Measurements from ENCODE around the gene HOXB2.

Gene HOXB2

DNA sequence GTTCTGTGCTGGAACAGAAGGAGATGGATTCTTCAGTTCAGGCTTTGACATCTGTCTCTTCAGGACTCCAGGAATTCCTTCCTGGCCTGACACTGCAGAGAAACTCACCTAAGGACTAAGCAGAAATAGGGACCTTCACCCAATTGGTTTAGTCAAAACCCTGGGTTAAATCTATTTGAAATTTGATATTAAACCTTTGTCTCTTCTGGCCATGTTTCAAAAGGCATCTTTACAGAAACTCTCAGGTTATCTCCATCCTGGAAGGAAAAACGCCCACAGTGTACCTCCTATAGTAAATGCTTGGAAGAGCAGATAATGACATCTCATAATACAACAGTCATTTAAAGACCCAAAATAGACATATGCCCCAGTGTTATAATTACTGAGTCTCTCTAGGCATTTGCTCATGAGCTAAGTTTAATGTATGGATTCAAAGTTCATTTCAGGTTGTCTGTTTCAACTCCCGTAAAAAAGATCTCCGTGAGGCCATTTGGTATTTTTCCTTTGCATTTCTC lies 38.9 kb upstream of the HOXB2 start:
- H3K4me3 ChIP-seq: no peak overlapping the region
- no peak overlapping the region for H3K9ac ChIP-seq
- peaks cover 11 to 41% (median 22%) of the 10 kb centered on the region in 10 experiments; a peak in 18 of 20 replicates for H3K4me1 ChIP-seq
- H3K27ac ChIP-seq: no peak overlapping the region
- H3K36me3 ChIP-seq: no peaks in the 10 kb centered on the region
- TF ChIP-seq Cebpa-rat (IDR thresholded peaks at IDR 0.05): no peak
- no peak overlapping the region for H3K4me2 ChIP-seq
- H3K27me3 ChIP-seq: peaks cover 99 to 100% (median 100%) of the 10 kb centered on the region in 11 experiments
- peaks cover 0 to 5% (median 0%) of the 10 kb centered on the region in 11 experiments; a peak in 2 of 22 replicates for H3K9me3 ChIP-seq (replicated peaks in 1 of 11)
- peaks cover 0 to 96% (median 86%) of the 10 kb centered on the region in 11 experiments; a peak in 18 of 22 replicates for H4K20me1 ChIP-seq

DNA sequence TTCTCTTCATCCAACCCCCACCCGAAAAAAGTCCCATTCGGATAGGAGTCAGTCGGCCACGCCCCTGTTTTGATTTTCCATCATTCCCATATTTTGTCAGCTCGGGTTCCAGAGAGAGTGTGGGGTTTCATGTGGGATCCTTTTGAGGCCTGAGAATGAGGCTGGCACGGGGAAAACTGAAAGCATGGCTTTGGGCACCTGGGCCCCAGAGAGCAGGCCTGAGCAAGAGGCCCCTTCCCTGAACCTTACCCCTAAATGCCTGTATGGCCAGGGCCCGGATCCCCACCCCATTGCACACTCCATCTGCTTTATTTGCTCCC lies 37.8 kb upstream of the HOXB2 start:
- H4K20me1 ChIP-seq: peaks cover 0 to 89% (median 78%) of the 10 kb centered on the region in 11 experiments; a peak in 18 of 22 replicates
- H3K9ac ChIP-seq: no peak overlapping the region
- H3K4me2 ChIP-seq: no peak overlapping the region
- no peaks in the 10 kb centered on the region for H3K36me3 ChIP-seq
- H3K4me3 ChIP-seq: no peak overlapping the region
- H3K4me1 ChIP-seq: peaks cover 10 to 33% (median 19%) of the 10 kb centered on the region in 10 experiments; a peak in 18 of 20 replicates
- no peak overlapping the region for H3K27ac ChIP-seq
- H3K27me3 ChIP-seq: peaks cover 99 to 100% (median 100%) of the 10 kb centered on the region in 11 experiments
- peaks cover 0 to 9% (median 0%) of the 10 kb centered on the region in 11 experiments; a peak in 2 of 22 replicates for H3K9me3 ChIP-seq (replicated peaks in 1 of 11)
- no peak for TF ChIP-seq Cebpa-rat (IDR thresholded peaks at IDR 0.05)

DNA sequence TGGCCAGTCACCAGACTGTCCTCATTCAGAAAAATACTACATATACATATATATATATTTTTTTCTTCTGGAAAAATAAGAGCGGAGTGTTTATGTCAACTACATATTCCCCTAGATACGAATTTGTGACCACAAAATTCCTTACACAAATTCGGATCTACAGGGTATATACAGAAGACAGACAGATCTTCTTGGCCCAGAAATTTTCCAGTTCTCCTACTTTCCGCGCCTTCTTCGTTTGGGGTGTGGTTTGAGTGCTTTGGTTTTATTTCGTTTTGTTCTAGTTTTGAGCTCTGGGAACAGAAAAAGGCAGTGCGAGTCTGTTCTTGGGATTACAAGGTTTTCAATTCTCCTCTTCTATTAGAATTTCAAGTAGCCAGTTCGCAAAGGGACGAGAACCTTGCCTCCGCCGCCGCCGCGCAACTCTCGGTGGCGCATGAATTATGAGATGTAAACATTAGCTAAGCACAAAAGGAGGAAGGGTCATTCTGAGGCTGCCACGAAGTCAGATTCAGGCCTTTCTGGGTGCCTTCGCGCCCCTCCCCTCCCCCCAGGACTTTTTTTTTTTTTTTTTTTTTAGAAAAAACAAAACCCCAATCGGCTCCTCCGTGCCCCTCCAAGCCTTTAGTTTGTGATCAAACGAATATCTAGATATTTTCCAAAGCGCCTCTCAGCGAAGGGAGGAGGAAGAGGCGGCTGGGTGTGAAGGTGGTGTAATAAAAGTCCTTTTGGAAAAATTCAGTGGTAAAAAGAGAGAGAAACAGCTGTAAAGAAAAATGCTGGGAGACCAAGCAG lies 35.0 kb upstream of the HOXB2 start:
- H3K4me2 ChIP-seq: no peak overlapping the region

DNA sequence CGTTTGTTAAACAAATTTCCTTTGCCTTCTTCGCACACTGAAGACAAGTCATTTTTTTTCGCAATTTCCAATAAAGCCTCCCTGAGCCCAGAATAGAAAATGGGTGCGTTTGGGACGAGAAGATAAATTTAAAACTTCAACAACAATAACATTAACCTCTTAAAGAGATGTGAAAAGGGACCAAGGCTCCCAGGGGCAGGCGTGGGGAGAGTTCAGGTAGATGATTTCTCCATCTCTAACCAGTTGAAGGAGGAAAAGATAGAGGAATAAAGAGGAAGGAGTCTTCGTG lies 34.5 kb upstream of the HOXB2 start:
- H3K9me3 ChIP-seq (replicated peaks in 1 of 11): peaks cover 0 to 9% (median 0%) of the 10 kb centered on the region in 11 experiments; a peak in 2 of 22 replicates
- TF ChIP-seq Cebpa-rat (IDR thresholded peaks at IDR 0.05): no peak
- H3K27me3 ChIP-seq: peaks cover 100% of the 10 kb centered on the region in 11 experiments
- no peak overlapping the region for H3K4me2 ChIP-seq
- no peak overlapping the region for H3K9ac ChIP-seq
- peaks cover 0 to 9% (median 2%) of the 10 kb centered on the region in 10 experiments; a peak in 5 of 20 replicates for H3K4me1 ChIP-seq
- no peaks in the 10 kb centered on the region for H3K36me3 ChIP-seq
- no peak overlapping the region for H3K27ac ChIP-seq
- peaks cover 0 to 90% (median 67%) of the 10 kb centered on the region in 11 experiments; a peak in 17 of 22 replicates for H4K20me1 ChIP-seq
- H3K4me3 ChIP-seq: no peak overlapping the region

More for the DNA sequence above, 35.0 kb upstream of the HOXB2 start:
- Histone ChIP-seq H3K9ac (no peak overlapping the region), H3K9me3 (replicated peaks in 1 of 11) (peaks cover 0 to 9% (median 0%) of the 10 kb centered on the region in 11 experiments; a peak in 2 of 22 replicates), H3K27ac (no peak overlapping the region), H3K27me3 (peaks cover 99 to 100% (median 100%) of the 10 kb centered on the region in 11 experiments), H3K36me3 (no peaks in the 10 kb centered on the region), H4K20me1 (peaks cover 0 to 87% (median 69%) of the 10 kb centered on the region in 11 experiments; a peak in 17 of 22 replicates), H3K4me1 (peaks cover 0 to 9% (median 2%) of the 10 kb centered on the region in 10 experiments; a peak in 5 of 20 replicates), H3K4me3 (no peak overlapping the region)
- no peak for TF ChIP-seq Cebpa-rat (IDR thresholded peaks at IDR 0.05)

DNA sequence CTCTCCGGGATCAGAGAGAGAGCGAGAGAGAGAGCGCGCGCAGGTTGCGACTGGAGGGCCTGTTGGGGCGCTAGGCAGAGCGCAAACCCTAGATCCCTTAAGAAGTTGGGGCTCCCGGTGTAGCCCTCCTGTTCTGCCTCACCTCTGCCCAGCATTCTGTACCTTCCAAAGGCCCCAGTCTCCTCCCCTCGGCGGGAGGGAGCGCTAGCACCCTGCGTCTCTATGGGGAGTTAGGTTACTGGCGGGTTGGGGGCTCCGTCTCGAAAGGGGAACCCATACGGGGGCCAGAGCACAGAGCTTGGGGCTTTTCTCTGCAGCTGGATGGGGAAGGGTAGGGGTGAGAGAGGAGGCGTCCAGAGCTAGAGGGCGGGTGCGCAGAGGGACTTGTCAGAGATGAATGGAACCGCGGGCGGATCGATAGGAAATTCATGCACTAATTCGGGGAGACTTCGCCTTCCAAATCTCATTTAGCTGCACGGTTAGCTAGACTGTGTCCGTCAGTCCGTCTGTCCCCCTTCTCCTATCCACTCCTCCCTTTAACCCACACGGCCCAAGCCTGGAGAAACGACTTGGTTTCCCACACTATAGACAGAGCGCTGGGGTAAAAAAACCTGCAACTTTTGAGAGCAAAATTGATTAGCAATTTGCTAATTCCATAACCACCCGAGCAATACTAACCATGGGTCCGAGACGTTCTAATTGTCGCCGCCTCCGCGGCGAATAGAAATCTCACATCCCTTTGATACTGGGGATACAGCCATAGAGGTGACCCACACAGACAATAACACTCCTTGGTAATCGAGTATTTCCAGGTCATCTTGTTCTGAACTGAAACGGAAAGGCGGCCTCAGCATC lies 33.9 kb upstream of the HOXB2 start:
- Histone ChIP-seq H3K4me3 (no peak overlapping the region), H3K27ac (no peak overlapping the region), H3K9me3 (replicated peaks in 1 of 11) (peaks cover 0 to 9% (median 0%) of the 10 kb centered on the region in 11 experiments; a peak in 2 of 22 replicates), H3K4me2 (no peak overlapping the region), H4K20me1 (peaks cover 0 to 90% (median 70%) of the 10 kb centered on the region in 11 experiments; a peak in 17 of 22 replicates), H3K9ac (no peak overlapping the region), H3K36me3 (no peaks in the 10 kb centered on the region), H3K4me1 (peaks cover 0 to 9% (median 2%) of the 10 kb centered on the region in 10 experiments; a peak in 5 of 20 replicates), H3K27me3 (peaks cover 100% of the 10 kb centered on the region in 11 experiments)
- no peak for TF ChIP-seq Cebpa-rat (IDR thresholded peaks at IDR 0.05)

DNA sequence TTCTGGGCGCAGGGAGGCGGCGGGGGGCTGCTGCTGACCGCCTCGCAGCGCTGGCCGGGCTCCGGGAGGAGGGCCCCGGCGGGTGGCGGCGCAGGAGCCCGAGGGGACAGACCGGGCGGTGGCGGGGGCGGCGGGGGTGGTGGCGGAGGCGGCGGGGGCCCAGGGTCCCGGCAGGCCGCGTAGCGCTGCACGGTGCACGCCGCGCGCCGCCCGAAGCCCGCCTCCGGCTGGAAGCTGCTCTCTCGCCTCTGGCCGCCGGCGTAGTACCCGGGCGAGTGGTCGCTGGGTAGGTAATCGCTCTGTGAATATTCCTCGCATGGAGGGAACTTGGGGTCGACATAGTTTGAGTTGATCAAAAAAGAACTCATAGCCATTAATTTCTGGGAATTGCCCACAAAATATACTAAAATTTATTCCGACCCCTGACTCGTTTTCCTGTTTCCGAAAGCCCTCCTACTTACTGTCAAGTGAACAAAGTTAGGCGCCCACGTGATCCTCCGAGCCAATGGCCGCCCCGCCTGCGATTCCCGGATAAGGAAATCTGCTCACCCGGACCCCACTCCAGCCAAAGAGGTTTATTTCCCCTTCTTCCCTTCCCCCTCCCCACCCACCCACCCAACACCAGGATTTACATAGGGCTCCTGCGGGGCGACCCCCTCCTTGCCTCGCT lies 33.2 kb upstream of the HOXB2 start, which contains the start of gene HOXB4:
HOXB4 (minus strand) TSS at position 405 of the 670 bp plus-strand sequence; CDS start at position 374, 31 bp downstream.
- H3K4me1 ChIP-seq: peaks cover 0 to 9% (median 2%) of the 10 kb centered on the region in 10 experiments; a peak in 5 of 20 replicates
- H4K20me1 ChIP-seq: peaks cover 0 to 90% (median 72%) of the 10 kb centered on the region in 11 experiments; a peak in 17 of 22 replicates
- no peak within 1 kb of the TSS for H3K9ac ChIP-seq
- no peak for TF ChIP-seq Cebpa-rat (IDR thresholded peaks at IDR 0.05)
- H3K27me3 ChIP-seq: peaks cover 100% of the 10 kb centered on the region in 11 experiments
- H3K4me2 ChIP-seq: no peak within 1 kb of the TSS
- no peak within 1 kb of the TSS for H3K27ac ChIP-seq
- peaks cover 0 to 9% (median 0%) of the 10 kb centered on the region in 11 experiments; a peak in 2 of 22 replicates for H3K9me3 ChIP-seq (replicated peaks in 1 of 11)
- no peak within 1 kb of the TSS for H3K4me3 ChIP-seq
- no peaks in the 10 kb centered on the region for H3K36me3 ChIP-seq

DNA sequence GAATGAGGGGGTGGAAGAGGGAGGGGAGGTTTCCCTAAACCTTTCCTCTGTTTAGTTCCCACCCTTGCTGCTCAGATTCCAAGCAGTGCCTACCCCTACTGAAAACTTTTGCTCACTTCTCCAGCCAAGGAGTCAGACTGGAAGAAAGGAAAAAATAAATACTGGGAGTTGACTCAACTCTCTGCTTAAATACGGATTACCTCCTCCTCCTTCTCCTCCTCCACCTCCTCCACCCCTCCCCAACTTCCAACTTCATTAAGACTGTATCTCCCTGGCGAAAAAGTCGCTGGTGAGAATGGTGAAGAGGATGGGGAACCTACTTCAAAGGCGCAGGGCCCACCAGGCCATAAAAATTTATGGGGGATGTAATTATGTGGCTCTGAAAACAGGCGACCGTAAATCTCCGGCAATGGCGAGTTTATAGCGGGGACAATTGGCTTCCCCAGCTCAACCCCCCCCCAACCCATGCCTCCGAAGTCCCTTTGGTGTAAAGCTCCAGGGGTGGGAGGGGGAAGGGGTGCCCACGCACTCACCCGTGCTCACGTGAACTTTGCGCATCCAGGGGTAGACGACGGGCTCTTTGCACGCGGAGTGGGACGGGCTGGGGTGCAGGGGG lies 32.5 kb upstream of the HOXB2 start:
- Histone ChIP-seq H4K20me1 (peaks cover 0 to 90% (median 72%) of the 10 kb centered on the region in 11 experiments; a peak in 17 of 22 replicates), H3K4me1 (peaks cover 0 to 9% (median 2%) of the 10 kb centered on the region in 10 experiments; a peak in 5 of 20 replicates), H3K9ac (no peak overlapping the region), H3K9me3 (replicated peaks in 1 of 11) (peaks cover 0 to 9% (median 0%) of the 10 kb centered on the region in 11 experiments; a peak in 2 of 22 replicates), H3K27me3 (peaks cover 100% of the 10 kb centered on the region in 11 experiments), H3K4me2 (no peak overlapping the region), H3K27ac (no peak overlapping the region), H3K36me3 (no peaks in the 10 kb centered on the region), H3K4me3 (no peak overlapping the region)
- TF ChIP-seq Cebpa-rat (IDR thresholded peaks at IDR 0.05): no peak

Measured in BLaER1 treated with 17β-estradiol and CSF1 and Interleukin-3, amounts not matched to agents 10 nM and 100 nM (cell line).